ENCODE results near the gene UBQLN3.

Gene UBQLN3

DNA sequence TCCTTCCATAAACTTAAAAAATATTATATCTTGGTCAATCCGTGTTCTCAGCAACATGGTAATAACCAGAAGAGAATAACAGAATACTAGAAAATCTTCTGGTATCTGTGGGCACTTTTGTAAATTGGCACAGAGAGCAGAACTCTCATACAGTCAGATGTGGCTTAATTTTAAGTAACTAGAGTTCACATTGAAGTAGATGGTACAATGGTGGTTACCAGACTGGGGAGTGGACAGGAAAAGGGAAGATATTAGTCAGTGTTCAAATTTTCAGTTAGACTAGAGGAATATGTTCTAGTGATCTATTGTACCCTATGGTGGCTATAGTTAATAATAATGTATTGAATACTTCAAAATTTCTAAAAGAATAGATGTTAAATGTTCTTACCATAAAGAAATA lies 31.7 kb upstream of the UBQLN3 start:
- no peaks in the 10 kb centered on the region for H3K4me1 ChIP-seq (ENCODE audit: low read depth, poor library complexity, severe bottlenecking)
- H2AFZ ChIP-seq (ENCODE audit: low read depth), result no peak overlapping the region
- H3K9ac ChIP-seq, result no peak overlapping the region
- no peak overlapping the region for H3K4me3 ChIP-seq (IDR thresholded peaks at IDR 0.05; ENCODE audit: insufficient read depth, low read depth, low read length)
- no peaks in the 10 kb centered on the region for H4K20me1 ChIP-seq (ENCODE audit: insufficient read depth)
- no peaks in the 10 kb centered on the region for H3K36me3 ChIP-seq (ENCODE audit: insufficient read depth)
- TF ChIP-seq CTCF (conservative IDR thresholded peaks at IDR 0.05; ENCODE audit: low read depth, low read length), result no peak
- no peaks in the 10 kb centered on the region for H3K27me3 ChIP-seq (ENCODE audit: insufficient read depth, low read depth)
- H3K27ac ChIP-seq, result no peak overlapping the region
- H3K4me2 ChIP-seq, result no peak overlapping the region
- H3K79me2 ChIP-seq (ENCODE audit: insufficient read depth, low read depth), result no peaks in the 10 kb centered on the region

DNA sequence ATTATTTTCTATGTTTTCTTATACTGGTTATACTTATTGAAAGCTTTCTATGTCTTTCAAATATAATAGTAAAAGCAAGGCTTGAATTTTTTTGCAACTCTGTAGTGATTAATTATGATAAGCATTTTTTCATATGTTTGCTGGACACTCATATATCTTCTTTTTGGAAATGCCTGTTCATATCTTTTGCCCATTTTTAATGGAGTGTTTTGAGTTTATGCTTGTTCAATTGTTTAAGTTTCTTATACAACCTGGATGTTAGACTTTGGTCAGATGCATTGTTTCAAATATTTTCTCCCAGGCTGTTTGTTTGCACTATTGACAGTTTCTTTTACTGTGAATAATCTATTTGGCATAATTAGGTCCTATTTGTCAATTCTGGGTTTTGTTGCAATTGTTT lies 26.7 kb upstream of the UBQLN3 start:
- Histone ChIP-seq H2AFZ (ENCODE audit: low read depth) (no peak overlapping the region), H3K4me3 (IDR thresholded peaks at IDR 0.05; ENCODE audit: insufficient read depth, low read depth, low read length) (no peak overlapping the region), H3K79me2 (ENCODE audit: insufficient read depth, low read depth) (no peaks in the 10 kb centered on the region), H3K4me1 (ENCODE audit: low read depth, poor library complexity, severe bottlenecking) (no peaks in the 10 kb centered on the region), H3K36me3 (ENCODE audit: insufficient read depth) (no peaks in the 10 kb centered on the region), H3K9ac (no peak overlapping the region), H3K4me2 (no peak overlapping the region), H3K27ac (no peak overlapping the region), H4K20me1 (ENCODE audit: insufficient read depth) (no peaks in the 10 kb centered on the region), H3K27me3 (ENCODE audit: insufficient read depth, low read depth) (no peaks in the 10 kb centered on the region)
- no peak for TF ChIP-seq CTCF (conservative IDR thresholded peaks at IDR 0.05; ENCODE audit: low read depth, low read length)

- Histone ChIP-seq H3K4me3 (IDR thresholded peaks at IDR 0.05; ENCODE audit: insufficient read depth, low read depth, low read length) (no peak overlapping the region), H4K20me1 (ENCODE audit: insufficient read depth) (no peaks in the 10 kb centered on the region), H3K36me3 (ENCODE audit: insufficient read depth) (no peaks in the 10 kb centered on the region), H3K9ac (no peak overlapping the region), H3K79me2 (ENCODE audit: insufficient read depth, low read depth) (no peaks in the 10 kb centered on the region), H3K27me3 (ENCODE audit: insufficient read depth, low read depth) (no peaks in the 10 kb centered on the region), H2AFZ (ENCODE audit: low read depth) (no peak overlapping the region), H3K4me2 (no peak overlapping the region), H3K27ac (no peak overlapping the region), H3K4me1 (ENCODE audit: low read depth, poor library complexity, severe bottlenecking) (no peaks in the 10 kb centered on the region)
- TF ChIP-seq CTCF (conservative IDR thresholded peaks at IDR 0.05; ENCODE audit: low read depth, low read length), result no peak
Measured at GRCh38 chr11:5534046-5534445, 24.3 kb upstream of the UBQLN3 start.

DNA sequence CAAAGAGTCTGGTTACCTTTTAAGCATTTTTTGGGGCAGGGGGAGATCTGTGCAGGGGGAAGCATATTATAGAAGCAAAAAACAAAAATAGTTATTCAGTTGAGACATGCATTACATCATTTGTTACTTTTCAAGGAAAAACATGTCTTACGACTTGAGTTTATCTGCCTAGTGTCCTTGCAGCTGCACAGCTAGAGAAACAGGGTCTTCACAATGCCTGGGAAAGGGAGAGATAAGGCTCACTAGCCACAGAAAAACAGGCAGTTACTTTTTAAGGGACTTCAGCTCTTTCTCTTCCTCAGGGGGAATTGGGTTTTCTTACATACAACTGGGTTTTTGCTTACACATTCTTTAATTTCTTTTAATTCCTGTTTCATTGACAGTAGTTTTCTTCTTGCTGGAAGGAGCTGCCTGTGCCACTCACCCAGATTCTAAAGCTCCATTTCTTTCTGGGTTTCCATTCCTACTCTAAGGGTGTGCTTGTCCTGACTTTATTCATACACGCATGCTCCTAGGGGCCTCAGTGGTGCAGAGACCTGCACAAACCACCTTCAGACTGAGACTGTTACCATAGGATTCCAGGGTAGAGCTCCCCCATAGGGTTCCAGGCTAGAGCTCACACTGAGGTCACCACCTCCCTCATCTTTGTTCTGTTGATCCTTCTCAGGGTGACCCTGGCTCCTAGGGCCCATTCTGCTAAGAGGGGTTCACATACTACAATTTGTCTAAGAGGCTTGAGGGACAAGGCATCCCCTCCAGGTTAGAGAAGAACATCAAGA lies 21.5 kb upstream of the UBQLN3 start:
- H3K4me2 ChIP-seq, result no peak overlapping the region

More for the DNA sequence above, 21.5 kb upstream of the UBQLN3 start:
- no peaks in the 10 kb centered on the region for H3K4me1 ChIP-seq (ENCODE audit: low read depth, poor library complexity, severe bottlenecking)
- no peaks in the 10 kb centered on the region for H3K36me3 ChIP-seq (ENCODE audit: insufficient read depth)
- no peak overlapping the region for H3K27ac ChIP-seq
- H4K20me1 ChIP-seq (ENCODE audit: insufficient read depth), result no peaks in the 10 kb centered on the region
- H3K79me2 ChIP-seq (ENCODE audit: insufficient read depth, low read depth), result no peaks in the 10 kb centered on the region
- no peak overlapping the region for H2AFZ ChIP-seq (ENCODE audit: low read depth)
- no peak overlapping the region for H3K9ac ChIP-seq
- no peaks in the 10 kb centered on the region for H3K27me3 ChIP-seq (ENCODE audit: insufficient read depth, low read depth)
- no peak overlapping the region for H3K4me3 ChIP-seq (IDR thresholded peaks at IDR 0.05; ENCODE audit: insufficient read depth, low read depth, low read length)
- no peak for TF ChIP-seq CTCF (conservative IDR thresholded peaks at IDR 0.05; ENCODE audit: low read depth, low read length)

All from KMS-11 (cell line).